Endodermal cell (in vitro differentiated cells): Measurements from ENCODE around the gene GTF2IRD1. TPM values are rescaled to one million over a fixed set of nuclear protein-coding genes. Genes with fewer than 3 reads are reported as not detected.
"Not testable (repeated sequence)": the region's sequence is repeated elsewhere in the genome, so short reads cannot be mapped to it uniquely, and the experiment has no call there.

ENCODE experiments used
- DNase-seq: peaks from one replicate; pipeline ENCODE4 v3.0.0-alpha.2; 2017
- H3K27ac ChIP-seq: 2 replicates; pipeline ENCODE4 v1.5.1; 2013; ENCODE audit warnings: mild to moderate bottlenecking, low read depth, low read length, moderate library complexity
- H3K27me3 ChIP-seq: 2 replicates; pipeline ENCODE4 v1.6.1; 2013; ENCODE audit warnings: mild to moderate bottlenecking, low read length, moderate library complexity; ENCODE audit not compliant: insufficient read depth, control insufficient read depth, poor library complexity, severe bottlenecking
- H3K36me3 ChIP-seq: 2 replicates; pipeline ENCODE4 v1.7.0; 2013; ENCODE audit warnings: mild to moderate bottlenecking, low read length, moderate library complexity; ENCODE audit not compliant: control insufficient read depth, insufficient read depth
- H3K4me1 ChIP-seq: one replicate; pipeline ENCODE4 v1.7.0; 2013; ENCODE audit warnings: low read length; ENCODE audit not compliant: control insufficient read depth, insufficient read depth
- H3K4me3 ChIP-seq: 2 replicates; pipeline ENCODE4 v1.5.1; 2013; ENCODE audit warnings: mild to moderate bottlenecking, low read length, moderate library complexity
- H3K9ac ChIP-seq: 2 replicates; pipeline ENCODE4 v1.6.1; 2013; ENCODE audit warnings: mild to moderate bottlenecking, low read length, moderate library complexity; ENCODE audit not compliant: poor library complexity, severe bottlenecking; ENCODE audit errors: extremely low read depth
- H3K9me3 ChIP-seq: 2 replicates; pipeline ENCODE4 v1.6.1; 2013; ENCODE audit warnings: mild to moderate bottlenecking, low read length, moderate library complexity; ENCODE audit not compliant: control insufficient read depth
- H3K27ac Mint-ChIP-seq: 2 replicates; pipeline ENCODE4 v1.8.0; 2020; ENCODE audit warnings: mixed read lengths
- H3K27me3 Mint-ChIP-seq: 2 replicates; pipeline ENCODE4 v1.8.0; 2021; ENCODE audit warnings: mild to moderate bottlenecking, mixed read lengths; ENCODE audit not compliant: insufficient read depth
- H3K36me3 Mint-ChIP-seq: 2 replicates; pipeline ENCODE4 v1.8.0; 2020; ENCODE audit warnings: low read depth, mixed read lengths
- H3K4me1 Mint-ChIP-seq: 2 replicates; pipeline ENCODE4 v1.8.0; 2020; ENCODE audit warnings: mixed read lengths
- H3K4me3 Mint-ChIP-seq: 2 replicates; pipeline ENCODE4 v1.8.0; 2020; ENCODE audit warnings: mild to moderate bottlenecking, moderate library complexity, mixed read lengths
- H3K9me3 Mint-ChIP-seq: 2 replicates; pipeline ENCODE4 v1.8.0; 2020; ENCODE audit warnings: mild to moderate bottlenecking, mixed read lengths
- WGBS, 2 experiments: methylation state at CpG; one replicate each; pipeline versions ENCODE4 v1.1.5 to v1.1.7; 2013; ENCODE audit warnings: missing lambda C conversion rate in 2 of 2, mixed read lengths in 1 of 2; ENCODE audit not compliant: insufficient coverage in 1 of 2, insufficient read length in 1 of 2; 5-methylcytosine and 5-hydroxymethylcytosine counted together
- total RNA-seq, 2 donors: library from RNA; stranded (reverse); fragmentation: NEBNext Ultra II Directional in 1 of 2; extraction: Animal tissue kit (Norgen Biotek cat#: 25700) in 1 of 2; gene quantifications; 2 replicates in 1 of 2; 3 replicates in 1 of 2; pipeline ENCODE4 v1.2.1, GENCODE V29; 2021
- TF ChIP-seq, protein P1 (sequence below): fragments of 200-600 bp; sonication (generic); conservative IDR thresholded peaks from 2 replicates; pipeline ENCODE4 v1.5.0; 2021; ENCODE audit warnings: antibody characterized with exemption, mild to moderate bottlenecking

GTF2IRD1 gene
- total RNA-seq, 2 donors from 2014 or later = 54.8 to 84.4 TPM

DNA sequence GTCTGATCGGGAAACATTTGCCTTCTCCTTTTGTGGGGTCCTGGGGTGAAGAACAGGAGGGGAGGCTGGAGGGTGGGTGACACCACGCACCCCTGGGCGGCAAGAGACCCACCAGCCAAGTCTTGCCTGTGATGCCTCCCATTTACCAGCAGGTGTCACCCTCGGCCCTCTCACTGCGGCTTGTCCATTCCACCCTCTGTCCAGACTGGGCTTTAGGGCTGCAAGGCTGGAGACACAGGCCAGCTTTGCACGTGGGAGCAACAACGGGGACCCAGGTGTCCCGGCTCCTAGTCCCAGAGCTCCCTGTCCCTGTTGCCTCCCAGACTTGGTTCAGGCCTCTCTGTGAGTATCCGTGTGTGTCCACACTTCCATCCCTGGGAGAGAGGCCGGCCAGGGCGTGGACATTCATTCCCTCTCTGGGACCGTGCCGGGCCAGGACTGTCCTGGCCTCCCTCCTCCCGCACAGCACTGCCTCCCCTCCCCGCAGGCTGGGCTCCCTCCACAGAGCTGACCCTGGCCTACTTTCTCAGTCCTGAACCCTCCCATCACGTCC, 36.2 kb upstream of the GTF2IRD1 start:
- Histone ChIP-seq H3K4me3 (no peak overlapping the region), H3K36me3 (no peaks in the 10 kb centered on the region), H3K27ac (no peak overlapping the region), H3K9me3 (no peaks in the 10 kb centered on the region), H3K9ac (no peak overlapping the region), H3K27me3 (no peaks in the 10 kb centered on the region), H3K4me1 (no peaks in the 10 kb centered on the region)
- WGBS, 2 experiments = 38 to 42% methylated on average over 14 to 16 of the region's 16 CpGs
- no peaks in the 10 kb centered on the region for H3K9me3 Mint-ChIP-seq
- H3K36me3 Mint-ChIP-seq = no peaks in the 10 kb centered on the region
- H3K27me3 Mint-ChIP-seq = no peaks in the 10 kb centered on the region
- H3K4me3 Mint-ChIP-seq = no peak overlapping the region
- H3K27ac Mint-ChIP-seq = no peak overlapping the region
- TF ChIP-seq, protein P1, sequence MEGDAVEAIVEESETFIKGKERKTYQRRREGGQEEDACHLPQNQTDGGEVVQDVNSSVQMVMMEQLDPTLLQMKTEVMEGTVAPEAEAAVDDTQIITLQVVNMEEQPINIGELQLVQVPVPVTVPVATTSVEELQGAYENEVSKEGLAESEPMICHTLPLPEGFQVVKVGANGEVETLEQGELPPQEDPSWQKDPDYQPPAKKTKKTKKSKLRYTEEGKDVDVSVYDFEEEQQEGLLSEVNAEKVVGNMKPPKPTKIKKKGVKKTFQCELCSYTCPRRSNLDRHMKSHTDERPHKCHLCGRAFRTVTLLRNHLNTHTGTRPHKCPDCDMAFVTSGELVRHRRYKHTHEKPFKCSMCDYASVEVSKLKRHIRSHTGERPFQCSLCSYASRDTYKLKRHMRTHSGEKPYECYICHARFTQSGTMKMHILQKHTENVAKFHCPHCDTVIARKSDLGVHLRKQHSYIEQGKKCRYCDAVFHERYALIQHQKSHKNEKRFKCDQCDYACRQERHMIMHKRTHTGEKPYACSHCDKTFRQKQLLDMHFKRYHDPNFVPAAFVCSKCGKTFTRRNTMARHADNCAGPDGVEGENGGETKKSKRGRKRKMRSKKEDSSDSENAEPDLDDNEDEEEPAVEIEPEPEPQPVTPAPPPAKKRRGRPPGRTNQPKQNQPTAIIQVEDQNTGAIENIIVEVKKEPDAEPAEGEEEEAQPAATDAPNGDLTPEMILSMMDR = peak; percentile 97
- H3K4me1 Mint-ChIP-seq = no peaks in the 10 kb centered on the region
- DNase-seq = peak; percentile 90

DNA sequence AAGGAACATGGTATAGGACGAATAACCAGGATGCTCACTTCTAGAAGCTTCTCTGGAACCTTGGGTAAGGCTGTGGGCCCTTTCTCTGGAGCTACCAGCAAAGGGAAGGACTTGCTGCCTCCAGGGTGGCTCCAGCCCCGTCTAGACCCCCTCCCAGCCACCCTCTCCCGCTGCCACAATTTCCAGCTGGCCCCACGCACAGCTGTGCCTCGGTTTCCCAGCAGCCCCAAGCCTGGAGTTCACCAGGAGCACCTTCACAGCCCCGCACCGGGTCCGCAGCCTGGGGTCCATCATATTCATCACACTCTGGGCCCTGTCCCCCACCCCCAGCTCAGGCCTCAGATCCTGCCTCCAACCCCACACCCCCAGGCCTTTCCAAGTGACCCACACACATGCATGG, 35.6 kb upstream of the GTF2IRD1 start:
- Histone ChIP-seq H3K27me3 (no peaks in the 10 kb centered on the region), H3K4me3 (no peak overlapping the region), H3K27ac (no peak overlapping the region), H3K9me3 (no peaks in the 10 kb centered on the region), H3K4me1 (no peaks in the 10 kb centered on the region), H3K36me3 (no peaks in the 10 kb centered on the region), H3K9ac (no peak overlapping the region)
- Mint-ChIP-seq H3K4me3 (no peak overlapping the region), H3K36me3 (no peaks in the 10 kb centered on the region), H3K9me3 (no peaks in the 10 kb centered on the region), H3K27ac (no peak overlapping the region), H3K4me1 (no peaks in the 10 kb centered on the region), H3K27me3 (no peaks in the 10 kb centered on the region)
- TF ChIP-seq, protein P1 = no peak
- 88% methylated on average over 8 of the region's 8 CpGs; no CpG with 5 or more reads in 1 of the 2 experiments for WGBS, 2 experiments
- no peak for DNase-seq

DNA sequence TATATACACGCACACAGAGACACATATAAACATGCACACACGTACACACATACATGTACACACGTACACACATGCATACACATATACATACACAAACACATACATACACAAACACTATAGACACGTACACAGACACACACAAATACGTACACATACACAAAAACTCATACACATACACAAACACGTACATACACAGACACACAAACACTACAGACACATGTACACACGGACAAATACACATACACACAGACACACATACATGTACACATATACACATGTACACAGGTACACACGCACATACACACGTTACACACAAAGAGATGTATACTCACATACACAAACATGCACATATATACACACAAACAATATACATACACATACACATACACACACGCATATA, 35.2 kb upstream of the GTF2IRD1 start:
- H3K4me3 Mint-ChIP-seq = no peak overlapping the region
- H3K9me3 ChIP-seq = no peaks in the 10 kb centered on the region
- H3K27me3 ChIP-seq = no peaks in the 10 kb centered on the region
- no peak overlapping the region for H3K27ac Mint-ChIP-seq
- no peaks in the 10 kb centered on the region for H3K4me1 ChIP-seq
- 87 to 91% methylated on average over 10 of the region's 10 CpGs for WGBS, 2 experiments
- H3K27ac ChIP-seq = no peak overlapping the region
- H3K27me3 Mint-ChIP-seq = no peaks in the 10 kb centered on the region
- no peak overlapping the region for H3K9ac ChIP-seq
- H3K36me3 Mint-ChIP-seq = no peaks in the 10 kb centered on the region
- H3K9me3 Mint-ChIP-seq = no peaks in the 10 kb centered on the region
- TF ChIP-seq, protein P1 = no peak
- no peak for DNase-seq
- no peaks in the 10 kb centered on the region for H3K36me3 ChIP-seq
- H3K4me1 Mint-ChIP-seq = no peaks in the 10 kb centered on the region
- H3K4me3 ChIP-seq = no peak overlapping the region

DNA sequence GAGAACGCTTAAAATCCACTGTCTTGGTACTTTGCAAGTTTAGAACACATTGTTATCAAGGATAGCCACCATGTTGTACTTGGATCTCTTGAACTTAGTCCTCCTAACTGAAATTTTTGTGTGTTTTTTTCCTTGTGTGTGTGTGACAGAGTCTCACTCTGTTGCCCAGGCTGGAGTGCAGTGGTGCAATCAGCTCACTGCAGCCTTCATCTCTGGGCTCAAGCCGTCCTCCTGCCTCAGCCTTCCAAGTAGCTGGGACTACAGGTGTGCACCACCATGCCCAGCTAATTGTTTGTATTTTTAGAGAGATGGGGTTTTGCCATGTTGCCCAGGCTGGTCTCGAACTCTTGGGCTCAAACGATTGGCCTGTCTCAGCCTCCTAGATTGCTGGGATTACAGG, 34.5 kb upstream of the GTF2IRD1 start:
- H3K9me3 Mint-ChIP-seq, H3K36me3 Mint-ChIP-seq, H3K27ac ChIP-seq, H3K27ac Mint-ChIP-seq, H3K27me3 Mint-ChIP-seq, H3K4me1 ChIP-seq, H3K27me3 ChIP-seq, H3K9me3 ChIP-seq, H3K4me3 Mint-ChIP-seq, H3K4me1 Mint-ChIP-seq, H3K4me3 ChIP-seq, H3K9ac ChIP-seq, H3K36me3 ChIP-seq: not testable (repeated sequence)
- WGBS, 2 experiments = 74 to 80% methylated on average over 4 of the region's 4 CpGs
- DNase-seq = peak; percentile 31
